ENCODE data around the gene SELENOP.
"Not testable (repeated sequence)": the region's sequence is repeated elsewhere in the genome, so short reads cannot be mapped to it uniquely, and the experiment has no call there.

Gene SELENOP

GRCh38 chr5:42811591-42812446 lies at the start of gene SELENOP:
Gene SELENOP (minus strand): TSS chr5:42811892. CDS start chr5:42808353, 3,539 bp downstream.
- no peak for DNase-seq

GRCh38 chr5:42858687-42859086 lies 47.0 kb upstream of the SELENOP start:
- DNase-seq: no peak

GRCh38 chr5:42858031-42858643 lies 46.4 kb upstream of the SELENOP start:
- DNase-seq: no peak

DNA sequence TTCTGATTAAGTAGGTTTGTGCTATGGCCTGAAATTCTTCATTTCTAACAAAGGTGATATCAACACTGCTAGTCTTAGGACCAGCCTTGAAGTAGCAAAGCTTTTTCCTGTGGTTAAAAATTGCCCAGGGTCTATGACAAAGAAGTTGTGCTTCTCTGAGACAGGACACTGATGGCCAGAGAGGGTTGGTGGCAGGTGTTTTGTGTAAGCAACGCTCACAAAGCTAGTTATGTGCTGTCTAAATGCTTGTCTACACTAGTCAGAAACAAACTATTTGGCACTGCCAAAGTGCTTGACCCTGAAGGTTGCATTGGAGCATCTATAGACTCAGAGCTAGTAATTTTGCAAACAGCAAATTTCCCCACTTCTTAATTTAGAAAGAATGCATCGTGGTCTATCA lies 44.1 kb upstream of the SELENOP start:
- DNase-seq: no peak

- DNase-seq: no peak
Measured at GRCh38 chr5:42855386-42855785, 43.7 kb upstream of the SELENOP start.

- DNase-seq: peak; percentile 15
Measured at GRCh38 chr5:42854795-42855194, 43.1 kb upstream of the SELENOP start.

DNA sequence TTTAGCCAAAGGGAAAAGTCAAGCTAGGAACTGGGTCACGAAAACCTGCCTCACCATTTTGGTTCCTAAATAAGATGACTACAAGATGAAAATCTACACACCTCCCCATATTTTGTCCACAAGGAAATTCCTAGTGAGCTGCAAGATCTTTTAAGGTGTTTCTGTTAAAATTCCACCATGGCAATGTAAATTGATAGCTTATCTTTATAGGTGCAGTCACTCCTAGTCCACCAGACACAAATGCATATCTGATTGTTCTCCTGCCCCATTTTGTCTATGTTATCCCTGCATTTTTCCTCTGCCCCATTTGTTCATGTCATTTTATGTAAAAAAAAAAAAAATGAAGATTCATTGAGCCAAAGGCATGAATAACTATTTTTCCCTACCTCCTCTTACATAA lies 41.1 kb upstream of the SELENOP start:
- DNase-seq: no peak

GRCh38 chr5:42851481-42851880 lies 39.8 kb upstream of the SELENOP start:
- DNase-seq: peak; percentile 9

- no peak for DNase-seq
Measured at GRCh38 chr5:42848545-42848944, 36.9 kb upstream of the SELENOP start.

- DNase-seq: not testable (repeated sequence)
Measured at GRCh38 chr5:42844408-42844807, 32.7 kb upstream of the SELENOP start.

GRCh38 chr5:42843675-42844292 lies 32.1 kb upstream of the SELENOP start:
- no peak for DNase-seq

DNA sequence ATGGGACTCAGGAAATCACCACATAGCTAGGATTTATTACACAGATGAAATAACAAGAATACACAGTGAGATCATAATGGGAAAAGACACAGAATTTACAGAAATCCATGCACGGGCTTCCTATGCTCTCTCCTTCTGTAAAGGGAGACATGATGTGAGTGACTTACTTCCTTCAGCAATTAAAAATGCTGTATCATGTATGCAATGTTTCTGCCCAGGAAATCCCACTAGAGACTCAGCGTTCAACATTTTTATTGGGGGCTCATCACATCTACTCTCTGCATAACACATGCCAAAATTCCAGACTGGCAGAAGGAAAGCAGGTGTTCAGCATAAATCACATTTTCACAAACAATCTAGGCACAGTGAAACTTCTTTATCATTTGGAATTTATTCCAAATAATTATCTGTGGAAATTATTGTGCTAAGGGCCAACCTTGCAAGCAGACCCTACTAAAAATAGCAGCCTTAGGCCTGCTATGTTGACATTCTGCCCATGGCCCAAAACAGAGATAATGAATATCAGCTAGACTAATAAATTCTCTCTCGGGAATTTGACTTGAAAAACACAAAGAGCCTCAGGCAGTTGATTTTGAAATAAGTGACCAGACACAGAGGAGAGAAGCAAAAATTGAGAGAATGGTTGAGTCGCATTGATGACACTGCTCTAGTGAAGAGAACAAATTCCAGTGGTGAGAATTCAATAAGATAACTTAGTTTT lies 31.4 kb upstream of the SELENOP start:
- no peak for DNase-seq

GRCh38 chr5:42840842-42841567 lies 29.3 kb upstream of the SELENOP start:
- no peak for DNase-seq

DNA sequence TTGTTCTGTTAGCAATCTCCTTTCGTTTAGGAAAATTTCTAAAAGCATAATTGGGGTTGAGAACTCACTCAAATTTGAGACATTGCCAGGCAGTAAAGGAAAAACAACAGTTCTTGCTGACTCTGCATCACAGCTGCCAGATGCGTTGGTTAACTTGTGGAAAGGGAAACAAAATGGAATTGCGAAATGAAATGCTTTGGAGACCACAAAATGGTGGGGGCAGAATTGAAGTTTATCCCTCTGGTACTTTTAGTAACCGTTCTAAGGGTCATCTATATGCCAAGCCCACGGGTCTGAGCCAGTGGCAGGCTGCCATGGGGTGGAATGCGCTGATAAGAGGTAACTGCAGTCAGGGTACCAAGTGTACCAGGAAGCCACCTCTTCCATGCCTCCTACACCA lies 28.6 kb upstream of the SELENOP start:
- no peak for DNase-seq

DNA sequence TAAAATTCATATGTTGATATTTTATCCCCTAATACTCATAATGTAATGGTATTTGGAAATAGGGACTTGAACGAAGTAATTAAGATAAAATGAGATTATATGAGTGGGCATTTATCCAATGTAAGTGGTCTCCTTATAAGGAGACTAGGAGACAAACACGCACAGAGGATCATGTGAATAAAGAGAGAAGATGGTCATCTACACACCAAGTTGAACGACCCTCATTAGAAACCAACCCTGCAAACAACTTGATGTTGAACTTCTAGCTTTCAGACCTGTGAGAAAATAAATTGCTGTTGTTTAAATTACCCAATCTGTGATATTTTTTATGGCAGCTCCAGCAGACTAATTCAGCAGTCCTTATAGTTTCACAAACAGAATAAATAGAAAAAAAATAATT lies 27.5 kb upstream of the SELENOP start:
- no peak for DNase-seq

- DNase-seq: no peak
Measured at GRCh38 chr5:42837601-42838000, 25.9 kb upstream of the SELENOP start.

- no peak for DNase-seq
Measured at GRCh38 chr5:42836070-42836769, 24.5 kb upstream of the SELENOP start.

GRCh38 chr5:42832060-42832459 lies 20.4 kb upstream of the SELENOP start:
- no peak for DNase-seq

GRCh38 chr5:42830924-42831323 lies 19.2 kb upstream of the SELENOP start:
- no peak for DNase-seq

GRCh38 chr5:42828671-42829070 lies 17.0 kb upstream of the SELENOP start:
- DNase-seq: no peak

GRCh38 chr5:42826757-42827515 lies 15.2 kb upstream of the SELENOP start:
- DNase-seq: no peak

All from activated CD4-positive, alpha-beta T cell treated with anti-CD3 and anti-CD28 coated beads, Interleukin-10, Interleukin-2, amounts not matched to agents 100 ng/mL and 50 ng/mL, durations not matched to agents 16 hours and 8 hours (primary cell).